ENCODE measurements around the gene CLASP1. TPM values are rescaled to one million over a fixed set of nuclear protein-coding genes. Genes with fewer than 3 reads are reported as not detected.

Gene CLASP1
- total and polyA plus RNA-seq, 2 donors (not counting 3 experiments of a cell fraction or from before 2014, with no cell fraction given) = 10.0 to 57.9 TPM

GRCh38 chr2:121419081-121419699 lies 230.1 kb downstream of the CLASP1 start:
- dilution Hi-C loops (cut with MboI; ENCODE audit: extremely low pct_ligation_motif_present, low sequenced_read_pairs) = no loop called here
- H3K9ac ChIP-seq (replicated peaks; ENCODE audit: extremely low read depth, insufficient read depth, low read length) = no peak overlapping the region

More at GRCh38 chr2:121419081-121419699, 230.1 kb downstream of the CLASP1 start:
- Histone ChIP-seq H3K4me3 (replicated peaks in 1 of 3; ENCODE audit: insufficient read depth in 1 of 3, low read depth in 1 of 3, low read length in 3 of 3) (no peak overlapping the region), H4K20me1 (replicated peaks; ENCODE audit: control insufficient read depth, extremely low read depth, insufficient read depth, low read length) (peaks cover 2% of the 10 kb centered on the region), H3K4me2 (ENCODE audit: insufficient read depth, low read length) (no peak overlapping the region), H3K27ac (ENCODE audit: insufficient read depth, low read depth, low read length) (no peak overlapping the region), H3K27me3 (ENCODE audit: control insufficient read depth in 2 of 2, insufficient read depth in 2 of 2, low read length in 2 of 2) (no peaks in the 10 kb centered on the region), H2AFZ (ENCODE audit: low read depth, low read length) (no peak overlapping the region), H3K79me2 (ENCODE audit: control insufficient read depth, insufficient read depth, low read length) (no peaks in the 10 kb centered on the region), H3K9me1 (replicated peaks; ENCODE audit: control insufficient read depth, extremely low read depth, insufficient read depth, low read length) (no peaks in the 10 kb centered on the region), H3K36me3 (ENCODE audit: control insufficient read depth in 2 of 2, extremely low read depth in 1 of 2, insufficient read depth in 2 of 2, low read length in 2 of 2) (peaks cover 9 to 13% of the 10 kb centered on the region in 2 experiments), H3K4me1 (ENCODE audit: control insufficient read depth, extremely low read depth, insufficient read depth, low read length) (no peaks in the 10 kb centered on the region), H3K9me3 (replicated peaks; ENCODE audit: control insufficient read depth, insufficient read depth, low read length) (no peaks in the 10 kb centered on the region)
- TF ChIP-seq JUN (IDR thresholded peaks at IDR 0.05; ENCODE audit: borderline replicate concordance, insufficient read depth, insufficient read length, low read depth) (no peak), CTCF (IDR thresholded peaks at IDR 0.05; ENCODE audit: extremely low read depth in 1 of 2, insufficient read depth in 1 of 2, low read depth in 1 of 2, low read length in 2 of 2) (no peak), GATA2 (IDR thresholded peaks at IDR 0.05; ENCODE audit: insufficient read depth, insufficient read length, low read depth, low read length) (no peak), EZH2 (IDR thresholded peaks at IDR 0.05; ENCODE audit: borderline replicate concordance, low read depth, low read length, severe bottlenecking) (no peak), POLR2A (IDR thresholded peaks at IDR 0.05; ENCODE audit: low read depth, low read length) (no peak), POLR2AphosphoS5 (IDR thresholded peaks at IDR 0.05; ENCODE audit: insufficient read depth, low read depth, low read length) (no peak), MYC (IDR thresholded peaks at IDR 0.05; ENCODE audit: low read depth, low read length) (no peak)
- DNase-seq (ENCODE audit: low read depth, low spot score) (no peak), FAIRE-seq (no peak)
- intact Hi-C loops (cut with micrococcal nuclease) = loop anchor here (5.0 kb wide), 1 partner anchor 58 kb away; no protein-coding TSS in a partner anchor
- ChIA-PET CTCF (interaction anchor here (1.2 to 2.0 kb wide), 2 partner anchors 8 to 11 kb away, joined by 3 to 11 read pairs; no protein-coding TSS in a partner anchor), POLR2A (no interaction called here)
- BruUV-seq (replicated peaks) = no TSS peak

Measured in endothelial cell of umbilical vein (primary cell).